Measurements from ENCODE around the gene PHF14. TPM values are rescaled to one million over a fixed set of nuclear protein-coding genes. Genes with fewer than 3 reads are reported as not detected.

Gene PHF14
- total RNA-seq, 3 donors from 2014 or later: 42.6 to 73.5 (median 66.9) TPM

DNA sequence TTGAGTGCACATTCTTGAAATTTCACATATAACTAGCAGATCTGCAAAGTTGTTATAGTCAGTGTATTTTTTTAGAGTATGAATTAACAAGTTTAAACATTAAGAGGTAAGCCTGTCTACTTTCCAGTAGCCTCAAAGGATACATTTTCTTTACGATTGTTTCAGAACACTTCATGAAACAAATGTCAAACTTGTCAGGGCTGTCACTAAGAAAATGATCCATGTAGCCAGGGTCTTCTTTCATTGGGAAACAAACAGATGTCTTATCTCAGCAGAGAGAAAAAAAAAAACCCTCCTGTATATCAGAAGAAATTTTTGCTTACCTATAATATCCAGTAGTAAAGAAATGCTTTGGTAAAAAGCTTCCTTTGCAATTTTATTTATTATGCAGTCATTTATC is 192.4 kb downstream of the PHF14 start:
- Histone ChIP-seq H3K9me3 (no peaks in the 10 kb centered on the region), H3K27me3 (no peaks in the 10 kb centered on the region), H3K4me1 (no peaks in the 10 kb centered on the region), H3K36me3 (no peaks in the 10 kb centered on the region), H3K27ac (no peak overlapping the region), H3K4me3 (no peak overlapping the region)
- intact Hi-C loops (cut with DNase I; ENCODE audit: low total_unique reads): no loop called here
- no peak for DNase-seq (ENCODE audit: low spot score in 2 of 2)
- TF ChIP-seq POLR2AphosphoS5 (IDR thresholded peaks at IDR 0.05) (no peak), CTCF (IDR thresholded peaks at IDR 0.05) (no peak), POLR2A (IDR thresholded peaks at IDR 0.05) (no peak)

GRCh38 chr7:11168650-11169170 is 195.0 kb downstream of the PHF14 start:
- H3K27me3 ChIP-seq: no peaks in the 10 kb centered on the region
- H3K4me3 ChIP-seq: no peak overlapping the region
- no peak overlapping the region for H3K27ac ChIP-seq
- no peak for DNase-seq (ENCODE audit: low spot score in 2 of 2)
- TF ChIP-seq POLR2AphosphoS5 (IDR thresholded peaks at IDR 0.05) (no peak), CTCF (IDR thresholded peaks at IDR 0.05) (no peak), POLR2A (IDR thresholded peaks at IDR 0.05) (no peak)
- intact Hi-C loops (cut with DNase I; ENCODE audit: low total_unique reads): no loop called here
- no peaks in the 10 kb centered on the region for H3K4me1 ChIP-seq
- H3K9me3 ChIP-seq: no peaks in the 10 kb centered on the region
- H3K36me3 ChIP-seq: no peaks in the 10 kb centered on the region

GRCh38 chr7:11170175-11170574 is 196.5 kb downstream of the PHF14 start:
- H3K4me3 ChIP-seq: no peak overlapping the region
- TF ChIP-seq CTCF (IDR thresholded peaks at IDR 0.05): no peak
- no peak for TF ChIP-seq POLR2A (IDR thresholded peaks at IDR 0.05)
- no peaks in the 10 kb centered on the region for H3K36me3 ChIP-seq
- no peak for DNase-seq (ENCODE audit: low spot score in 2 of 2)
- intact Hi-C loops (cut with DNase I; ENCODE audit: low total_unique reads): no loop called here
- no peaks in the 10 kb centered on the region for H3K27me3 ChIP-seq
- no peak overlapping the region for H3K27ac ChIP-seq
- H3K4me1 ChIP-seq: no peaks in the 10 kb centered on the region
- H3K9me3 ChIP-seq: no peaks in the 10 kb centered on the region

- intact Hi-C loops (cut with DNase I; ENCODE audit: low total_unique reads): no loop called here
Measured at GRCh38 chr7:11170863-11171568, 197.3 kb downstream of the PHF14 start.

More at GRCh38 chr7:11170863-11171568, 197.3 kb downstream of the PHF14 start:
- Histone ChIP-seq H3K4me3 (no peak overlapping the region), H3K27ac (no peak overlapping the region), H3K4me1 (no peaks in the 10 kb centered on the region), H3K27me3 (no peaks in the 10 kb centered on the region), H3K9me3 (no peaks in the 10 kb centered on the region), H3K36me3 (no peaks in the 10 kb centered on the region)
- DNase-seq (ENCODE audit: low spot score in 2 of 2): no peak
- TF ChIP-seq CTCF (IDR thresholded peaks at IDR 0.05): no peak
